HepG2 (cell line): ENCODE measurements around the gene PLEKHG4B. TPM values are rescaled to one million over a fixed set of nuclear protein-coding genes. Genes with fewer than 3 reads are reported as not detected.
A peak's percentile ranks its signal among the peaks of the same experiment; 100 is the strongest.

ENCODE experiments used
- ARID3A ChIP-seq: IDR thresholded peaks from 2 replicates; pipeline ENCODE4 v1.6.1; 2012; ENCODE audit warnings: low read depth, low read length, improper control_type of control experiment
- BHLHE40 ChIP-seq: IDR thresholded peaks from 2 replicates; pipeline ENCODE4 v1.6.1; 2011; ENCODE audit warnings: low read length, improper control_type of control experiment
- ELF1 ChIP-seq: sonication (generic); formaldehyde crosslinking; IDR thresholded peaks from 2 replicates; pipeline ENCODE4 v1.4.0; 2020; ENCODE audit warnings: missing genetic modification reagents
- FOXO4 ChIP-seq: sonication (generic); formaldehyde crosslinking; conservative IDR thresholded peaks from 2 replicates; pipeline ENCODE4 v1.8.1; 2023; ENCODE audit warnings: missing genetic modification reagents
- GATAD1 ChIP-seq: IDR thresholded peaks from 2 replicates; pipeline ENCODE4 v1.6.1; 2016; ENCODE audit warnings: missing genetic modification reagents, missing compliant biosample characterization
- KAT7 ChIP-seq: IDR thresholded peaks from 2 replicates; pipeline ENCODE4 v1.6.1; 2018; ENCODE audit warnings: borderline replicate concordance, missing compliant biosample characterization
- LCORL ChIP-seq, 2 experiments: fragments of 450-650 bp in 1 of 2; sonication (generic) in 1 of 2; formaldehyde crosslinking in 1 of 2; IDR thresholded peaks; 2 replicates each; pipeline versions ENCODE4 v1.5.0 to v1.6.1; 2017 to 2020; ENCODE audit warnings: antibody characterized with exemption in 1 of 2, missing genetic modification reagents in 1 of 2
- NCOA5 ChIP-seq: sonication (generic); formaldehyde crosslinking; IDR thresholded peaks from 2 replicates; pipeline ENCODE4 v1.4.0; 2020; ENCODE audit warnings: missing genetic modification reagents
- PPARG ChIP-seq: conservative IDR thresholded peaks from 2 replicates; pipeline ENCODE4 v1.6.1; 2016; ENCODE audit warnings: missing biosample characterization, missing genetic modification reagents
- SMAD3 ChIP-seq: sonication (generic); formaldehyde crosslinking; IDR thresholded peaks from 2 replicates; pipeline ENCODE4 v1.4.0; 2020; ENCODE audit warnings: missing genetic modification reagents
- TAF15 ChIP-seq: fragments of 200-400 bp; formaldehyde crosslinking; IDR thresholded peaks from one replicate; pipeline ENCODE4 v1.6.1; 2018; ENCODE audit warnings: mild to moderate bottlenecking, low read depth, low read length; ENCODE audit not compliant: poor library complexity, severe bottlenecking
- ZFP36L1 ChIP-seq: sonication (generic); formaldehyde crosslinking; IDR thresholded peaks from 2 replicates; pipeline ENCODE4 v1.8.0; 2022; ENCODE audit warnings: mild to moderate bottlenecking, missing genetic modification reagents, moderate library complexity
- ZMYM4 ChIP-seq: sonication (generic); formaldehyde crosslinking; IDR thresholded peaks from 2 replicates; pipeline ENCODE4 v1.8.1; 2023; ENCODE audit warnings: mild to moderate bottlenecking, missing genetic modification reagents
- ZNF124 ChIP-seq: sonication (generic); formaldehyde crosslinking; IDR thresholded peaks from 2 replicates; pipeline ENCODE4 v1.4.0; 2020; ENCODE audit warnings: missing genetic modification reagents
- ZNF414 ChIP-seq: sonication (generic); formaldehyde crosslinking; IDR thresholded peaks from 2 replicates; pipeline ENCODE4 v1.5.0; 2020; ENCODE audit warnings: missing genetic modification reagents
- ZNF44 ChIP-seq: sonication (generic); formaldehyde crosslinking; IDR thresholded peaks from 2 replicates; pipeline ENCODE4 v1.5.1; 2020; ENCODE audit warnings: mild to moderate bottlenecking, missing genetic modification reagents
- ZNF468 ChIP-seq: sonication (generic); formaldehyde crosslinking; IDR thresholded peaks from 2 replicates; pipeline ENCODE4 v1.8.0; 2022; ENCODE audit warnings: mild to moderate bottlenecking, moderate library complexity, missing genetic modification reagents
- ZNF724P ChIP-seq: sonication (generic); formaldehyde crosslinking; IDR thresholded peaks from 2 replicates; pipeline ENCODE4 v1.8.0; 2022; ENCODE audit warnings: missing genetic modification reagents, borderline replicate concordance
- polyA plus RNA-seq, 8 experiments: library from polyadenylated mRNA; depleted of rRNA in 3 of 8; stranded (reverse) in 7 of 8; unstranded in 1 of 8; fragments of >200 nt; fragmentation: Illumina TruSeq in 4 of 8; extraction: Trizol in 4 of 8; gene quantifications; 2 replicates each; pipeline versions ENCODE4 v1.2.1 to v1.2.3, GENCODE V29; 2011 to 2016; ENCODE audit warnings: low read depth in 4 of 8, missing spikeins in 1 of 8, mixed read lengths in 1 of 8; ENCODE audit not compliant: insufficient read depth in 1 of 8
- total RNA-seq, 5 experiments: library from RNA; depleted of rRNA; stranded (reverse); fragments of >200 nt; fragmentation: Illumina TruSeq; extraction: Trizol; gene quantifications; 2 replicates each; pipeline ENCODE4 v1.2.3, GENCODE V29; 2016; ENCODE audit warnings: low read depth in 1 of 5
- TF ChIP-seq, protein P1 (sequence below): sonication (generic); formaldehyde crosslinking; IDR thresholded peaks from 2 replicates; pipeline ENCODE4 v1.5.0; 2020; ENCODE audit warnings: missing genetic modification reagents

Gene PLEKHG4B
- total and polyA plus RNA-seq, 2 of the 13 experiments (the other 11 are each of a cell fraction or from before 2014, with no cell fraction given) = 0.09 TPM; not detected in 1

DNA sequence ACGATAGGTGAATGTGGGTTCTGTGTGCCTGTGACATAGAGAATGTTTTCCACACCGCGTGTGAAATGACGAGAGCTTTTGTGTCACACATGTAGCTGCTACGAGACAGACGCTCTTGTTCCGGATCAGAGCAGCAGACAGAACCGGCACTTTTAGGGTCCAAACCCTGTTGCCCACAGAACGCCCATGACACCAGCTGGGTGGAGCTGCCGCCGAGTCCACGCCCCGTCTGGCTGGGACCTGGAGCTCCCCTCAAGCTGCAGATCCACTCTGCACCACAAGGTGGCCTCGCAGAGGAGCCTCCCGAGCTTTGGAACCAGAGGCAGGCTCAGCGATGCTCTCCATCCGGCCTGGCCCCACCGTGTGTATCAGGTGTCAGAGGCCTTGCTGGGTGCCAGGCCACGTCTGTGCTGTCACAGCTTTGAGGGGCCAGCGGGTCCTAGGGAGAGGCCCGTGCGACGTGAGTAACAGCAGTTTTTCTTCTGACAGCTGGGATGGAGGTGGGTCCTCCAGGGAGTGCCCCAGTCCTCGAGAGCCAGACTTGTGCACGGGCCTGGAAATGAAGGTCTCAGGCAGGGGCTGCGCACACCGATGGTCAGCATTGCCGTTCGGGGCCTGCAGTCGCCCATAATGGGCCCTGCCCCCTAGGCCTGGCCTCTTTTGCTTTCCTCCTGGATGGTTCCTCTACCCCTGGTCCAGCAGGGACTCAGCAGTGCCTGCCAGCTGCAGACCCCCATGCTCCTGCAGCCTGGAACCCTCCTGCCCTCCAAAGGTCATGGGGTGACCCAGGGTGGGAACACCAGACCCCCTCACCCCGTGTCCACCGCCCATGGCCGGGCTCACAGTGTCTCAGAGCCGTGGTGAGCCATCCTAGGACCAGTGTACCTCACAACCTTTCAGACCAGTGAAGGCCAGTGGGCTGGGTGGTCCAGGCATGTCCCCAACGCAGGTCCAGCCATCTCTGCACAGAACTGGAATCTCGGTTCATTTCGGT is 96.8 kb downstream of the PLEKHG4B start (continued):
- TF ChIP-seq ZNF414 (CRISPR knock-in tag) (0 out of 2 replicates have a peak, but pooled peaks have one; percentile 65), NCOA5 (CRISPR knock-in tag) (no peak), LCORL (IDR thresholded peaks at IDR 0.05) (no peak), LCORL (CRISPR knock-in tag; IDR thresholded peaks at IDR 0.05) (peak; percentile 63; the same call in 1 of the 2 replicates), ZNF724P (CRISPR knock-in tag) (no peak), ZNF124 (CRISPR knock-in tag) (0 out of 2 replicates have a peak, but pooled peaks have one; percentile 35), GATAD1 (CRISPR knock-in tag) (0 out of 2 replicates have a peak, but pooled peaks have one; percentile 17), ZNF44 (CRISPR knock-in tag) (no peak), TAF15 (no peak), ZMYM4 (CRISPR knock-in tag) (0 out of 2 replicates have a peak, but pooled peaks have one; percentile 15), BHLHE40 (no peak), KAT7 (CRISPR knock-in tag) (no peak), SMAD3 (CRISPR knock-in tag) (0 out of 2 replicates have a peak, but pooled peaks have one; percentile 36), ELF1 (CRISPR knock-in tag) (no peak), ZNF468 (CRISPR knock-in tag) (no peak), ZFP36L1 (CRISPR knock-in tag) (no peak), FOXO4 (CRISPR knock-in tag) (no peak), ARID3A (no peak), PPARG (CRISPR knock-in tag) (0 out of 2 replicates have a peak, but pooled peaks have one; percentile 21)
- TF ChIP-seq, protein P1, sequence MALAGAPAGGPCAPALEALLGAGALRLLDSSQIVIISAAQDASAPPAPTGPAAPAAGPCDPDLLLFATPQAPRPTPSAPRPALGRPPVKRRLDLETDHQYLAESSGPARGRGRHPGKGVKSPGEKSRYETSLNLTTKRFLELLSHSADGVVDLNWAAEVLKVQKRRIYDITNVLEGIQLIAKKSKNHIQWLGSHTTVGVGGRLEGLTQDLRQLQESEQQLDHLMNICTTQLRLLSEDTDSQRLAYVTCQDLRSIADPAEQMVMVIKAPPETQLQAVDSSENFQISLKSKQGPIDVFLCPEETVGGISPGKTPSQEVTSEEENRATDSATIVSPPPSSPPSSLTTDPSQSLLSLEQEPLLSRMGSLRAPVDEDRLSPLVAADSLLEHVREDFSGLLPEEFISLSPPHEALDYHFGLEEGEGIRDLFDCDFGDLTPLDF = no peak
